Bone marrow (tissue), 2 donors: ENCODE results near the gene ESPNL.

Experiments used
- DNase-seq, 2 donors: peaks; one replicate each; lab custom pipeline; 2025; lab: John Stamatoyannopoulos, UW

The ESPNL gene

DNA sequence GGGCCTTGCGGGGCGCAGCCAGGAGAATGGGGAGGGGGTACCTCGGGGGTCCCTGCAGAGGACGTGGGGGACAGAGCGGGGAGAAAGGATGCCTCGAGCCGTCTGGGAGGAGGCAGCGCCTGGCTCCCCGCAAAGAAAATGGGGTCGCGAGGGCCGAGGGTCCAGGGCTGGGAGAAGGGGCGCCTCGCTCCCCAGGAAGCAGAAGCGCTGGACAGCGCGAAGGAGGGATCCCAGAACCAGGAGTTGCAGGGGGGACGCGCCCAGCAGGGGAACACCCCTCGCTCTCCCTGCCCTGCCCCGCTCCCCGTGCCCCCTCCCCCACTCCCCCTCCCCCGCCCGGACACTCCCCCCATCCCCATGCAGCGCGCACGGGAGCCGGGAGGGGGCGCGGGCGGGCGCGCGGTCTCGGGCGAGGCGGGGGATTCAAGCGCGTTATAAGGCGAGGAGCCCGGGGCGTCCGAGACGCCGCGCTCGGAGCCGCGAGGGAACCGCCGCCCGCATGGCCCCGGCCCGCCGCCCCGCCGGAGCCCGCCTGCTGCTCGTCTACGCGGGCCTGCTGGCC lies 58.5 kb downstream of the ESPNL start, which contains the start of gene ERFE:
ERFE (plus strand) TSS at position 462 of the 562 bp plus-strand sequence; CDS start at position 500, 38 bp downstream.
- DNase-seq, result no peak

DNA sequence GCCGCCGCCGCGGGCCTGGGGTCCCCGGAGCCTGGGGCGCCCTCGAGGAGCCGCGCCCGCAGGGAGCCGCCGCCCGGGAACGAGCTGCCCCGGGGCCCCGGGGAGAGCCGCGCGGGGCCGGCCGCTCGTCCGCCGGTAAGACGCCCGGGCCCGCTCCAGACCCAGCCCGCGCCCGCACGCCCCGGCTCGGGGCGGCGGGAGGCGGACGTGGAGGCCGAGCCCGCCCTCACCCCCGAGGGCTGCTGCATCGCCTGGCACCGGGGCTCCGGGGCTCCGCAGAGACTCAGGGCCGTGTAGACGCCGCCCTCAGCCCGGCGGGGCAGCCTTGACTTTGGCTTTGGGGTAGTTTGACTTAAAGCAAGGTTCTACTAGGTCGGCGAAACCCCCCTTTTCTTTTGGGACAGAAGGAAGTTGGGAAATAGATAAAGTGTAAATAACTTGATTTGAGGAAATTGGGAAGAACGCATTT lies 59.0 kb downstream of the ESPNL start:
- no peak for DNase-seq

DNA sequence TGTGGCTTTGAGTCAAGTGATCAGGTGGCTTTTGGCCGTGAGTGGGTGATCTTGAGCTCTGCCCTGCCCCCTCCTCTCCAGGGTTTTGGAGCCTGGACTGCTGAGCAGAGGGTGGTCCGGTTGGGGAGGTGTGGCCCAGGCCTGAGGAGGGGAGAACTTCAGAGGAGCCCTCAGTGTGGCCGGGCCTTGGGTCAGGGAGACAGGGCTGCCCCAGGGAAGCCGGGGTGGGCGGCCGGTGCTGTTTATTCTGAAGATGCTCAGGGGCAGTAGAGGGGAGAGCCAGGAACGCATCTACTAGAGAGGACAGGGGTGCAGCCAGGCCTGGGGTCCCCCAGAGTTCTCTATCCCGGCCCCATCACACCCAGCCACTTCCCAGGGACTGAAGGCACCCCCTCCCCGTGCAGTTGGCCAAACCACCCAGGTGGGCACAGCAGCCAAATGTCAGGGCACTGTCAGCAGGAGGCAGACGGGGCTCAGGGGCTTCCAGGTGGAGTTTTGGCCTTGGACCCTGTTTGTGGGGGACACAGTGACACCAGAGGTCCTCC lies 59.6 kb downstream of the ESPNL start:
- no peak for DNase-seq

DNA sequence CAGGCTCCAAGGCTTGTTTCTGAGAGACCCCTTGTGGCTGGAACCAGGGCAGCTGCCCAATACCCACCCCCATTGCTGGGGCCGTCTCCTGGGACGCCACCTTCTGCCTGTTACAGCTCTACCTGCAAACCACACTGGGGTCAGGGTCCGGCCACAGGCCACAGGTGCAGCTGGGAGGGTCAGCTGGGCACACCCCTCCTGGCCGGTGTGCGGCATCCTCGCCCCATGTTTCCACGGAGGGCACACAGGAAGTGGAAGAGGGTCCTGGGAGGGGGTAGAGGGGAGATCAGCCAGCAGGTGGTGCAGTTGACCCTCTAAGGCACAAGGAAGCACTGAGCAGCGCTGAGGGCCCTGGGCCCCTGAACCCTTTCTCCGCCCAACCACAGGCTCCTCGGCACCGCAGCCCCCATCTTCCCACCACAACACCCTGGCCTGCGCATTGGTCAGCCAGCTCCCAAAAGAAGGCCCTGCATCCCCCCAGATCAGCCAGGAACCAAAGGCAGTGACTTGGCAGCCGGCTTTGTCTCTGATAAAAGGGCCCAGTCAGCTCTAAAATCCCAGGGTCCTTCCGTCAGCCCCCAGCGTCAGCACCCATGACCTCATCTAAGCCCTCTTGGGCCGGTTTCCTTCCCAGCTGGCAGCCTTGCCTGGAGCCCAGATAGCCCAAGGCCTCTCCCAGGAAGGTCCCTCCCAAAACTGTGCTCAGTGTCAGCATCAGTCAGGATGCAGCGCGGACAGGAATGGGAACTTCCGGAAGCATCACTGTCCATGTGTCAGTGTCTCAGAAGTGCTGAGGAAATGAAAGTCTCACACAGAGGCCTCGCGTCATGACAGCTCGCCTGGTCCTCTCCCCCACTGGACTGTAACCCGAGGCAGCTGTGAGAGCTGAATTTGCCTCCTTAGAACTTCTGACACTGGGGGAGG lies 60.3 kb downstream of the ESPNL start:
- no peak for DNase-seq

- DNase-seq, result no peak
These were observed 61.3 kb downstream of the ESPNL start for GRCh38 chr2:238161291-238162051.

DNA sequence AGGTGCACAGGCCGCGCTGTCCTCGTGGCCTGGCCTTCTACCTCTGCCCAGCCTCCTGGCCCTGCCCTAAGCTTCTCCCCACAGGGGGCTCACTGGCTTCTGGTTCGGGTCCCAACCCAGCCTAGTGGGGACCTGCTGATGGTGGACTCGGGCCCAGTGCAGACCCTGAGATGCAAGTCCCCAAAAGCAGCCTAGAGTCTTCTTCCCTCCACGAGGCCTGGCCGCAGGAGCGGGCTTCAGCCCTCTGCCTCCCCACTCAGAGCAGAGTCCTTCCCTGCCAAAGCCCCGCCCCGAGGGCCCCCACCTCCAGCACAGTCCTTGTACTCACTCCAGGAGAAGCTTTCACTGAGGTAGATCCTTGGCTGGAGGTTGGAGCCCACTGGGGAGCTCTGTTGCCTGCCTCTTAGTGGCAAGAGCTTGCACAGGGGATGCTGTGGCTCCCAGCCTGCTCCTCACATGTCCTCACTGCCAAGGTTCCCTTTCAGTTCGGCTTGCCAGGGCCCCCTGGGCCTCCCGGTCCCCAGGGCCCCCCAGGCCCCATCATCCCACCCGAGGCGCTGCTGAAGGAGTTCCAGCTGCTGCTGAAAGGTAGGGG lies 62.2 kb downstream of the ESPNL start:
- DNase-seq, result no peak

GRCh38 chr2:238162846-238163441 lies 62.8 kb downstream of the ESPNL start:
- DNase-seq, result no peak

- DNase-seq, result no peak
These were observed 63.5 kb downstream of the ESPNL start for GRCh38 chr2:238163481-238164198.

DNA sequence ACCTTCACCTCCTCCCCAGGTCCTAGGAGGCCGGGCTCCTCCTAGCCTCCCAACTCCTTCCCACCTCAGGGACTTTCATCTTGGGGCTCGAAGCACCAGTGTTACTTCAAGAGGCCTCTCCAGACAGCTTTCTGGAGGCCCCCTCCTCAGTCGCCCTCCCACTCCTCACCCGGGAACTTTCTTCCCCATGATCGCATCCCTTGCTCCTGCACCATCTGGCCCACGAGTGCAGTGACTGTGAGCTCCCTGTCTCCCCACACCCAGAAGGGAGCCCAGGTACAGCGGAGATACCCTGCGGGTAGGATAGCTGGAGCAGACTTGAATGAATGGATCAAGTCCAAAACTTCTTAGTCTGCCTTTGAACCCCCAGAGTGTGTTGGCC lies 64.8 kb downstream of the ESPNL start:
- DNase-seq, result no peak

- DNase-seq, result no peak
These were observed 65.3 kb downstream of the ESPNL start for GRCh38 chr2:238165288-238165921.

DNA sequence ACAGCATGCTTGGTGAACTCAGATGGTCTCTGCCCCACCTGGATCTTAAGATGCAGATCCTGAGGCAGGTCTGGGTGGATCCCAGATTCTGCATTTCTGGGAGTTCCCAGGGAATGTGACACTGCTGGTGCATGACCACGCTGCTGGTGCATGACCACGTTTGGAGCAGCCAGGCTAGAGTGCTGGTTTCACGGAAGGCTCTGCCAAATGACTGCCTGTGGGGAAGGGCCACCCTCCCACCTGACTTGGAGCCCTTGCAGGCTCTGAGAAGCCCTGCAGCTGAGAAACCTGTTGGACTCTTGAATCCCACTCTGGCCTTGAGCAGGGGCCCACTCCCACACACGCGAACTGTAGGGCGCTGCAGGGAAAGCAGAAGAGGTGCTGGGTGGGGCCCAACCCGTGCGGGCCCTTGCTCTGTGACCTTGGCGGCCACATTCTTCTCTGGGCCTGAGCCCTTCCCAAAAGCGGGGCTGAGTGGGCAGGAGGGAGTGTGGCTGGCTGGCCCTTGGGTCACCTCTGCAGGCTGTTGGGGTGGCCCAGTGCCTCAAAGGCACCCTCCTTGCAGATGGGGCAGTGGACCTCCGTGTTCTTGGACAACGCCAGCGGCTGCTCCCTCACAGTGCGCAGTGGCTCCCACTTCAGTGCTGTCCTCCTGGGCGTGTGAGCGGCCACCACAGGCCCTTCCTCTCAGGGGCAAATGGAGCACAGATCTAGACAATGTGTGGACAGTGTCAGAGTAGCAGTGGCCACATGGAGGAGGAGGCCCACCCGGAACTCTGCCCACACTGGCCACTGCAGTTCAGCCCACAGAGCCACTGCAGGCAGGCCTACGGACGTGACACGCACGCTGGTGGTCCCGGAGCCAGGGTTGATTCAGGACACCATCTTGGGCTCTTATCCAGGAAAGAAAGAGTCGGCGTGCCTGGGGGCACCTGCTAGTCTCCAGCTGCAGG lies 66.5 kb downstream of the ESPNL start:
- DNase-seq, result no peak

DNA sequence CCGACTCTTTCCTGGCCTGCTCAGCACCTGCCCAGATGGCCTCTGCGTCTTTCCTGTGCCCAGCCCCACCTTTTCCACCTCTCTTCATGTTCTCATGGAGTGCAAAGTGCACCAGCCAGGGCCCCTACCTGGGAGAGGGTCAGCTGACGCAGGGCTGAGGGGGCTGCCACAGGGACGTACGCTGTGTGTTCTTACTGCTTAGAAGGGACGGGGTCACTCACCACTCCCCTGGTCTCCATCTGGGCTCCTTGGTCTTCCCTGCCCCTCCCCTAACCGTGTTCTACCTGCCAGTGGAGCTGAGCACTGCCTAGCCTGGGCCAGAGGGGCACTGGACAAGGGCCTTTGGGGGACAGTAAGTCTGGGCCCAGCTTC lies 67.2 kb downstream of the ESPNL start:
- no peak for DNase-seq

DNA sequence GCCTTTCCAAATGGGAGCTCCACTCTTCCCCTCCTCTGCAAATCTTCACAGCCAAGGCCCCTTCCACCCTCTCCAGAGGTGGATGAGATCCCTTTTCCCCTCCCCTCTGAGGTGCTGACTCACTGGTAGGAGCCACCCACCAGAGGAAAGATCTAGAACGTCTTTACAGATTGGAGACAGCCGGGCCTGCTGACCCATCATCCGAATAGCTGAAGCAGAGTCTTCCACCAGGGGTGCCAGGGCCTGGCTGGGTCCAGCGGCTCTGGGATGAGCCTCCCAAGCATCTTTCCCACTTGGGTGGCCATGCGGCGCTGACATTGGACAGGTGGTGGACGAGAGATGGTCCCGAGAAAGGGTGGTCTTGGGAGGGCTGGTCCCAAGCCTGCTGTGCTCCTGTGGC lies 67.6 kb downstream of the ESPNL start:
- no peak for DNase-seq

GRCh38 chr2:238168196-238169047 lies 68.3 kb downstream of the ESPNL start:
- no peak for DNase-seq

DNA sequence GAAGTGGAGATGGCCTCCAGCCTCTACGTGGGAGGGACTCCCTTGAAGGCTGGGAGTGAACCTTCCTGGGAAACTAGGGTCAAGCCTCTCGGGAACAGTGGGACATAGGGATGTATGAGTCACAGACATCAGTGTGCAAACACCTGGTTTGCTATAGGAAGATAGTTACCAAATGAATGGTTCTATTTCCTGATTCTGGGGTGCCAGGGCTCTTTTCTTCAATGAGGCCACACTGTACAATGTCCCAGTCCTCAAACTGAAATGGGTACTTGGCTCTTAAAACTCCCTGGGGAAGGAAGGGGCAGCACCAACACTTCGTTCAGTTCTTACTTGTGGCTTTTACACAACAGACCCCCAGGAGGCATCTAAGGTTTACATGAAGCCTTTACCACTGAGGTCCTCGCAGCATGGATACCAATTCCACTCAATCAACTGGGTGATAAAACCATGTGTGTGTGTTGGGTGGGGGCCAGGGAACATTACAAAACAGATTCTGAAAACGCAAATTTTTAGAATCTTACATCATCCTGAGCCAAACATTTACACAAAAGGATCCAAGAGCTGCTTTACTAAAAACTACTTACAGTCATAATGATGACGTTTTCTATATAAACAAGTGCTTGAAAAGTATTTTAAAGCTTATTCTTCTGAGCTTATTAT lies 69.0 kb downstream of the ESPNL start:
- DNase-seq, result no peak

GRCh38 chr2:238169708-238170251 lies 69.6 kb downstream of the ESPNL start:
- DNase-seq, result no peak

DNA sequence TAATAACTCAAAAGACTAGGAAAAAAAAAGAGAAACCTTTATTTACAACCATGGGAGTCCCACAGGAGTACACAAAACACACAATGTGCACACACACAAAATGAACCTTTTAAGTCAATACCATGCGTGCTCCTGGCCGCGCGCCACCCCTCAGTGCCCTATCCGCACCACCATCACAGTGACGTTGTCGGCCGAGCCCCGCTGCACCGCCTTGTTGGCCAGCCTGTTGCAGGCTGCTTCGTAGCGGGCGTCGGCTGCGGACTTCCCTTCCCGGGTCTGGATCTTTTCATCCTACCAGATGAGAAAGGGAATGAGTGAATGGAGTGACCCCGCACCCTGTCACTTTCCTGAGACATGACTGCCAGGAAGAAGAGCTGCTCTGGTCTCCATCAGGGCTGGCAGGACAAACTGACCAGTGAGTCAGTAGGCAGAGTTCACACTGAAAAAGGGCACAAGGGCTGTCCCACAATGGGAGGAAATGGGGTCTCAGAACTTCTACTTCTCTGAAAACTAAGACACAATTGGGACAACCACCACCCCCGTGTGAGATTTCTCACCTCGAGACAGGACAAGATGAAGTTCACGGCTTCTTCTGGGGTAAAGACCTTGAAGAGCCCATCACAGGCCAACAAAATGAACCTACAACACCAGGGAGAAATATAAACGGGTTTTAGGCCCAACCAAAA lies 70.4 kb downstream of the ESPNL start:
- no peak for DNase-seq
